ENCODE results near the gene KMT5B. TPM values are rescaled to one million over a fixed set of nuclear protein-coding genes. Genes with fewer than 3 reads are reported as not detected.
"Not testable (repeated sequence)": the region's sequence is repeated elsewhere in the genome, so short reads cannot be mapped to it uniquely, and the experiment has no call there.

KMT5B gene
- 17.5 and 22.8 TPM in 2 replicates for total RNA-seq (2014; rRNA removed; shearing (Covaris generic))

GRCh38 chr11:68213135-68213515 is at the start of gene KMT5B:
Gene KMT5B (minus strand): TSS chr11:68213296. CDS start chr11:68190076, 23,220 bp downstream.
- peak; percentile 85 for DNase-seq
- Histone ChIP-seq H3K4me3 (ENCODE audit: insufficient read depth, low read depth, low read length) (peak within 1 kb of the TSS; percentile 80), H3K27me3 (ENCODE audit: control insufficient read depth, insufficient read depth, low read length) (peaks cover 11% of the 10 kb centered on the region), H3K36me3 (replicated peaks; ENCODE audit: control insufficient read depth, insufficient read depth, low read length) (no peaks in the 10 kb centered on the region)

- Histone ChIP-seq H3K27me3 (ENCODE audit: control insufficient read depth, insufficient read depth, low read length) (no peaks in the 10 kb centered on the region), H3K36me3 (replicated peaks; ENCODE audit: control insufficient read depth, insufficient read depth, low read length) (peaks cover 26% of the 10 kb centered on the region), H3K4me3 (ENCODE audit: insufficient read depth, low read depth, low read length) (no peak overlapping the region)
- DNase-seq = no peak
Observed at GRCh38 chr11:68262544-68262827, 49.4 kb upstream of the KMT5B start.

- no peak for DNase-seq
- no peak overlapping the region for H3K4me3 ChIP-seq (ENCODE audit: insufficient read depth, low read depth, low read length)
- peaks cover 21% of the 10 kb centered on the region for H3K36me3 ChIP-seq (replicated peaks; ENCODE audit: control insufficient read depth, insufficient read depth, low read length)
- no peaks in the 10 kb centered on the region for H3K27me3 ChIP-seq (ENCODE audit: control insufficient read depth, insufficient read depth, low read length)
Observed at GRCh38 chr11:68261749-68262543, 48.9 kb upstream of the KMT5B start.

GRCh38 chr11:68261006-68261405 is 47.9 kb upstream of the KMT5B start:
- no peak for DNase-seq
- Histone ChIP-seq H3K27me3 (ENCODE audit: control insufficient read depth, insufficient read depth, low read length) (no peaks in the 10 kb centered on the region), H3K36me3 (replicated peaks; ENCODE audit: control insufficient read depth, insufficient read depth, low read length) (peaks cover 16% of the 10 kb centered on the region), H3K4me3 (ENCODE audit: insufficient read depth, low read depth, low read length) (no peak overlapping the region)

GRCh38 chr11:68260484-68260883 is 47.4 kb upstream of the KMT5B start:
- Histone ChIP-seq H3K27me3 (ENCODE audit: control insufficient read depth, insufficient read depth, low read length) (no peaks in the 10 kb centered on the region), H3K4me3 (ENCODE audit: insufficient read depth, low read depth, low read length) (no peak overlapping the region), H3K36me3 (replicated peaks; ENCODE audit: control insufficient read depth, insufficient read depth, low read length) (peaks cover 15% of the 10 kb centered on the region)
- DNase-seq = no peak

GRCh38 chr11:68259122-68259959 is 46.2 kb upstream of the KMT5B start:
- DNase-seq = no peak
- Histone ChIP-seq H3K27me3 (ENCODE audit: control insufficient read depth, insufficient read depth, low read length) (no peaks in the 10 kb centered on the region), H3K4me3 (ENCODE audit: insufficient read depth, low read depth, low read length) (no peak overlapping the region), H3K36me3 (replicated peaks; ENCODE audit: control insufficient read depth, insufficient read depth, low read length) (peaks cover 13% of the 10 kb centered on the region)

- no peaks in the 10 kb centered on the region for H3K27me3 ChIP-seq (ENCODE audit: control insufficient read depth, insufficient read depth, low read length)
- no peak overlapping the region for H3K4me3 ChIP-seq (ENCODE audit: insufficient read depth, low read depth, low read length)
- DNase-seq = no peak
- H3K36me3 ChIP-seq (replicated peaks; ENCODE audit: control insufficient read depth, insufficient read depth, low read length) = peaks cover 11% of the 10 kb centered on the region
Observed at GRCh38 chr11:68258363-68258765, 45.3 kb upstream of the KMT5B start.

GRCh38 chr11:68257477-68258362 is 44.6 kb upstream of the KMT5B start:
- H3K4me3 ChIP-seq (ENCODE audit: insufficient read depth, low read depth, low read length) = no peak overlapping the region
- DNase-seq = peak; percentile 95

GRCh38 chr11:68256331-68256741 is 43.2 kb upstream of the KMT5B start:
- no peak overlapping the region for H3K4me3 ChIP-seq (ENCODE audit: insufficient read depth, low read depth, low read length)
- peak; percentile 55 for DNase-seq
- 0 out of 2 replicates have a peak, but pooled peaks cover under 1% of the 10 kb centered on the region for H3K36me3 ChIP-seq (replicated peaks; ENCODE audit: control insufficient read depth, insufficient read depth, low read length)
- no peaks in the 10 kb centered on the region for H3K27me3 ChIP-seq (ENCODE audit: control insufficient read depth, insufficient read depth, low read length)

More at GRCh38 chr11:68257477-68258362, 44.6 kb upstream of the KMT5B start:
- H3K36me3 ChIP-seq (replicated peaks; ENCODE audit: control insufficient read depth, insufficient read depth, low read length) = peaks cover 9% of the 10 kb centered on the region
- no peaks in the 10 kb centered on the region for H3K27me3 ChIP-seq (ENCODE audit: control insufficient read depth, insufficient read depth, low read length)

GRCh38 chr11:68255526-68255925 is 42.4 kb upstream of the KMT5B start:
- Histone ChIP-seq H3K36me3 (replicated peaks; ENCODE audit: control insufficient read depth, insufficient read depth, low read length) (no peaks in the 10 kb centered on the region), H3K27me3 (ENCODE audit: control insufficient read depth, insufficient read depth, low read length) (no peaks in the 10 kb centered on the region), H3K4me3 (ENCODE audit: insufficient read depth, low read depth, low read length) (no peak overlapping the region)
- DNase-seq = no peak

GRCh38 chr11:68254421-68254820 is 41.3 kb upstream of the KMT5B start:
- Histone ChIP-seq H3K4me3 (ENCODE audit: insufficient read depth, low read depth, low read length) (no peak overlapping the region), H3K36me3 (replicated peaks; ENCODE audit: control insufficient read depth, insufficient read depth, low read length) (no peaks in the 10 kb centered on the region), H3K27me3 (ENCODE audit: control insufficient read depth, insufficient read depth, low read length) (no peaks in the 10 kb centered on the region)
- DNase-seq = no peak

- Histone ChIP-seq H3K36me3 (replicated peaks; ENCODE audit: control insufficient read depth, insufficient read depth, low read length) (no peaks in the 10 kb centered on the region), H3K4me3 (ENCODE audit: insufficient read depth, low read depth, low read length) (no peak overlapping the region), H3K27me3 (ENCODE audit: control insufficient read depth, insufficient read depth, low read length) (no peaks in the 10 kb centered on the region)
- DNase-seq = no peak
Observed at GRCh38 chr11:68251765-68252164, 38.7 kb upstream of the KMT5B start.

- not testable (repeated sequence) for H3K27me3 ChIP-seq (ENCODE audit: control insufficient read depth, insufficient read depth, low read length); H3K4me3 ChIP-seq (ENCODE audit: insufficient read depth, low read depth, low read length); DNase-seq; H3K36me3 ChIP-seq (replicated peaks; ENCODE audit: control insufficient read depth, insufficient read depth, low read length)
Observed at GRCh38 chr11:68244912-68245311, 31.8 kb upstream of the KMT5B start.

- H3K4me3 ChIP-seq (ENCODE audit: insufficient read depth, low read depth, low read length) = not testable (repeated sequence)
Observed at GRCh38 chr11:68243847-68244246, 30.8 kb upstream of the KMT5B start.

More at GRCh38 chr11:68243847-68244246, 30.8 kb upstream of the KMT5B start:
- H3K36me3 ChIP-seq (replicated peaks; ENCODE audit: control insufficient read depth, insufficient read depth, low read length); H3K27me3 ChIP-seq (ENCODE audit: control insufficient read depth, insufficient read depth, low read length); DNase-seq: not testable (repeated sequence)

All from H7 (cell line).